ENCODE measurements around the gene HEATR3. TPM values are rescaled to one million over a fixed set of nuclear protein-coding genes. Genes with fewer than 3 reads are reported as not detected.
A peak's percentile ranks its signal among the peaks of the same experiment; 100 is the strongest.

Gene HEATR3
- total and polyA plus RNA-seq, 2 of the 13 experiments (the other 11 are each of a cell fraction or from before 2014, with no cell fraction given) = 22.4 to 52.4 TPM

DNA sequence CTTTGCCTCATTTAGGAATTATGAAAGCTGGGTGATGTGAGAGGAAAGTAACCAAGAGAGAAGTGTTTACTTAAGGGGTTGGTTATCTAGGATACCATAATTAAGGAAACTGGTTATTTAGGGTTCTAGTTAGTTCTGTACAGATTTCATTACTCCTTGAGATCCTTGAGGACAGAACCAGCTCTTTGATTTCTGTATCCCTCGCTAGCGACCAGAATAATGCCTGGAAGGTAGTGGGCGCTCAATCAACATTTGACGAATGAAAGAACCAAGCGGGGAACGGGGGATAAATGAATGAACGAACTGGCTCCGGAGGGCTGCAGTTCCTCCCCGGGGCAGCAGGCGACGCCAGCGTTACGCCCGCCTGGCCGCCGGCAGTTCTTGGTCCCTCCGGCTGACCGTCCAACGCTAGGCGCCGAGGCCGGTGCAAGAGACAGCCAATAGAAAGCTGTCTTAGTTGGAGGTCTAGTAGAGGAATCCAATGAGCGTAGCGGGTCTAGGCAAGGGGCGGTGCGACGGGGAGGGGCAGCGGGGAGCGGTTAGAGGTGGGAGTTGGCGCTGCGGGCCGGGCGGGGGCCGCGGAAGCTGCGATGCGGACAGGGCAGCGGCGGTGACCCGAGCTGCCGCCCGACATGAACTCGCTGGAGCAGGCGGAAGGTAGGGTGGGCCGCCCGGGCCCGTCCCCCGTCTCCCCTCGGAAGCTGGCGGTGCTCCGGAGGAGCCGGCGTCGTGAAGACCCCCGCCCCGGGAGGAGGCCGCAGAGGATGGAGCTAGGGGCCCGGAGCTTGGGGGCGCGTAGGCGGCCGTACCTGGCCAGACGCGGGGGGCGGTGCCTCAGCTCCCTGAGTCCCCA is 40.9 kb upstream of the HEATR3 start, which contains the start of gene CNEP1R1 (continued):
- TF ChIP-seq, protein P1, sequence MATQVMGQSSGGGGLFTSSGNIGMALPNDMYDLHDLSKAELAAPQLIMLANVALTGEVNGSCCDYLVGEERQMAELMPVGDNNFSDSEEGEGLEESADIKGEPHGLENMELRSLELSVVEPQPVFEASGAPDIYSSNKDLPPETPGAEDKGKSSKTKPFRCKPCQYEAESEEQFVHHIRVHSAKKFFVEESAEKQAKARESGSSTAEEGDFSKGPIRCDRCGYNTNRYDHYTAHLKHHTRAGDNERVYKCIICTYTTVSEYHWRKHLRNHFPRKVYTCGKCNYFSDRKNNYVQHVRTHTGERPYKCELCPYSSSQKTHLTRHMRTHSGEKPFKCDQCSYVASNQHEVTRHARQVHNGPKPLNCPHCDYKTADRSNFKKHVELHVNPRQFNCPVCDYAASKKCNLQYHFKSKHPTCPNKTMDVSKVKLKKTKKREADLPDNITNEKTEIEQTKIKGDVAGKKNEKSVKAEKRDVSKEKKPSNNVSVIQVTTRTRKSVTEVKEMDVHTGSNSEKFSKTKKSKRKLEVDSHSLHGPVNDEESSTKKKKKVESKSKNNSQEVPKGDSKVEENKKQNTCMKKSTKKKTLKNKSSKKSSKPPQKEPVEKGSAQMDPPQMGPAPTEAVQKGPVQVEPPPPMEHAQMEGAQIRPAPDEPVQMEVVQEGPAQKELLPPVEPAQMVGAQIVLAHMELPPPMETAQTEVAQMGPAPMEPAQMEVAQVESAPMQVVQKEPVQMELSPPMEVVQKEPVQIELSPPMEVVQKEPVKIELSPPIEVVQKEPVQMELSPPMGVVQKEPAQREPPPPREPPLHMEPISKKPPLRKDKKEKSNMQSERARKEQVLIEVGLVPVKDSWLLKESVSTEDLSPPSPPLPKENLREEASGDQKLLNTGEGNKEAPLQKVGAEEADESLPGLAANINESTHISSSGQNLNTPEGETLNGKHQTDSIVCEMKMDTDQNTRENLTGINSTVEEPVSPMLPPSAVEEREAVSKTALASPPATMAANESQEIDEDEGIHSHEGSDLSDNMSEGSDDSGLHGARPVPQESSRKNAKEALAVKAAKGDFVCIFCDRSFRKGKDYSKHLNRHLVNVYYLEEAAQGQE (IDR thresholded peaks at IDR 0.05; ENCODE audit: borderline replicate concordance in 1 of 2, low read depth in 1 of 2, low read length in 2 of 2) = peak in 1 of 2 experiments; percentile 30; a peak in 1 of 4 replicates
- TF ChIP-seq, protein P2, sequence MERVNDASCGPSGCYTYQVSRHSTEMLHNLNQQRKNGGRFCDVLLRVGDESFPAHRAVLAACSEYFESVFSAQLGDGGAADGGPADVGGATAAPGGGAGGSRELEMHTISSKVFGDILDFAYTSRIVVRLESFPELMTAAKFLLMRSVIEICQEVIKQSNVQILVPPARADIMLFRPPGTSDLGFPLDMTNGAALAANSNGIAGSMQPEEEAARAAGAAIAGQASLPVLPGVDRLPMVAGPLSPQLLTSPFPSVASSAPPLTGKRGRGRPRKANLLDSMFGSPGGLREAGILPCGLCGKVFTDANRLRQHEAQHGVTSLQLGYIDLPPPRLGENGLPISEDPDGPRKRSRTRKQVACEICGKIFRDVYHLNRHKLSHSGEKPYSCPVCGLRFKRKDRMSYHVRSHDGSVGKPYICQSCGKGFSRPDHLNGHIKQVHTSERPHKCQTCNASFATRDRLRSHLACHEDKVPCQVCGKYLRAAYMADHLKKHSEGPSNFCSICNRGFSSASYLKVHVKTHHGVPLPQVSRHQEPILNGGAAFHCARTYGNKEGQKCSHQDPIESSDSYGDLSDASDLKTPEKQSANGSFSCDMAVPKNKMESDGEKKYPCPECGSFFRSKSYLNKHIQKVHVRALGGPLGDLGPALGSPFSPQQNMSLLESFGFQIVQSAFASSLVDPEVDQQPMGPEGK (CRISPR knock-in tag; IDR thresholded peaks at IDR 0.05) = peak; percentile 97
- TF ChIP-seq MAFF (IDR thresholded peaks at IDR 0.05; ENCODE audit: low read depth, low read length) = no peak
- TF ChIP-seq ZNF800 (CRISPR knock-in tag; IDR thresholded peaks at IDR 0.05) = peak; percentile 63; the same call in 1 of the 2 replicates
- peak; percentile 86 for TF ChIP-seq ZNF160 (CRISPR knock-in tag; IDR thresholded peaks at IDR 0.05)
- no peak; the same call in 1 of the 2 replicates for TF ChIP-seq MLXIP (CRISPR knock-in tag; IDR thresholded peaks at IDR 0.05; ENCODE audit: borderline replicate concordance)
- no peak for TF ChIP-seq ZNF260 (CRISPR knock-in tag; IDR thresholded peaks at IDR 0.05; ENCODE audit: borderline replicate concordance, low read depth)
- no peak for TF ChIP-seq FIP1L1 (IDR thresholded peaks at IDR 0.05; ENCODE audit: borderline replicate concordance, insufficient read depth, low read depth, low read length)
- TF ChIP-seq ZNF619 (CRISPR knock-in tag; IDR thresholded peaks at IDR 0.05) = peak; percentile 97
- TF ChIP-seq MXI1 (IDR thresholded peaks at IDR 0.05; ENCODE audit: borderline replicate concordance, low read depth, low read length) = peak; percentile 77; the same call in 2 of the 3 replicates
- TF ChIP-seq, protein P3, sequence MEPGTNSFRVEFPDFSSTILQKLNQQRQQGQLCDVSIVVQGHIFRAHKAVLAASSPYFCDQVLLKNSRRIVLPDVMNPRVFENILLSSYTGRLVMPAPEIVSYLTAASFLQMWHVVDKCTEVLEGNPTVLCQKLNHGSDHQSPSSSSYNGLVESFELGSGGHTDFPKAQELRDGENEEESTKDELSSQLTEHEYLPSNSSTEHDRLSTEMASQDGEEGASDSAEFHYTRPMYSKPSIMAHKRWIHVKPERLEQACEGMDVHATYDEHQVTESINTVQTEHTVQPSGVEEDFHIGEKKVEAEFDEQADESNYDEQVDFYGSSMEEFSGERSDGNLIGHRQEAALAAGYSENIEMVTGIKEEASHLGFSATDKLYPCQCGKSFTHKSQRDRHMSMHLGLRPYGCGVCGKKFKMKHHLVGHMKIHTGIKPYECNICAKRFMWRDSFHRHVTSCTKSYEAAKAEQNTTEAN (CRISPR knock-in tag; conservative IDR thresholded peaks at IDR 0.05) = 0 out of 2 replicates have a peak, but pooled peaks have one; percentile 23
- TF ChIP-seq SRSF9 (IDR thresholded peaks at IDR 0.05; ENCODE audit: borderline replicate concordance, insufficient read depth, low read depth, low read length, poor library complexity, severe bottlenecking) = no peak
- no peak for TF ChIP-seq ZIK1 (CRISPR knock-in tag; IDR thresholded peaks at IDR 0.05; ENCODE audit: borderline replicate concordance, low read depth)
- TF ChIP-seq MEF2D (CRISPR knock-in tag; IDR thresholded peaks at IDR 0.05) = peak; percentile 83

Data from HepG2 (cell line).